Neuronal stem cell (in vitro differentiated cells): ENCODE data around the gene TMEM223.

Experiments
- DNase-seq: peaks from one replicate; pipeline ENCODE4 v3.0.0-alpha.2; 2013; ENCODE audit warnings: low spot score
- H2AFZ ChIP-seq: one replicate; pipeline ENCODE4 v1.6.1; 2013; ENCODE audit warnings: mild to moderate bottlenecking, low read length, inconsistent platforms
- H2AK5ac ChIP-seq: 2 replicates; pipeline ENCODE4 v1.6.1; 2013; ENCODE audit warnings: low read depth, mild to moderate bottlenecking, inconsistent platforms, low read length, moderate library complexity, mixed read lengths
- H2BK120ac ChIP-seq: 2 replicates; pipeline ENCODE4 v1.6.1; 2013; ENCODE audit warnings: low read depth, mild to moderate bottlenecking, inconsistent platforms, low read length, moderate library complexity, mixed read lengths
- H2BK12ac ChIP-seq: one replicate; pipeline ENCODE4 v1.6.1; 2013; ENCODE audit warnings: low read length, inconsistent platforms
- H2BK15ac ChIP-seq: 2 replicates; pipeline ENCODE4 v1.6.1; 2013; ENCODE audit warnings: mild to moderate bottlenecking, low read length, inconsistent platforms, mixed read lengths
- H2BK5ac ChIP-seq: one replicate; pipeline ENCODE4 v1.6.1; 2013; ENCODE audit warnings: inconsistent platforms, mild to moderate bottlenecking, low read length, moderate library complexity
- H3K14ac ChIP-seq: one replicate; pipeline ENCODE4 v1.6.1; 2013; ENCODE audit warnings: low read length, inconsistent platforms
- H3K18ac ChIP-seq: 2 replicates; pipeline ENCODE4 v1.6.1; 2013; ENCODE audit warnings: low read length, inconsistent platforms
- H3K23ac ChIP-seq: 2 replicates; pipeline ENCODE4 v1.6.1; 2013; ENCODE audit warnings: low read depth, mild to moderate bottlenecking, mixed read lengths, low read length, inconsistent platforms; ENCODE audit not compliant: poor library complexity
- H3K27ac ChIP-seq: replicated peaks from 3 replicates; pipeline ENCODE4 v1.5.1; 2013; ENCODE audit warnings: low read length, inconsistent platforms
- H3K27me3 ChIP-seq, 3 experiments: 2 replicates each; pipeline ENCODE4 v1.6.1; 2013; ENCODE audit warnings: low read length in 3 of 3, mild to moderate bottlenecking in 2 of 3, inconsistent platforms in 1 of 3, low read depth in 1 of 3, mixed read lengths in 1 of 3, moderate library complexity in 1 of 3; ENCODE audit not compliant: control insufficient read depth in 3 of 3, insufficient read depth in 3 of 3
- H3K36me3 ChIP-seq, 2 donors: replicated peaks in 1 of 2; 2 replicates each; pipeline ENCODE4 v1.6.1; 2013; ENCODE audit warnings: low read length in 2 of 2; ENCODE audit not compliant: control insufficient read depth in 2 of 2, insufficient read depth in 2 of 2
- H3K4ac ChIP-seq: 2 replicates; pipeline ENCODE4 v1.6.1; 2013; ENCODE audit warnings: inconsistent platforms, mild to moderate bottlenecking, low read length, moderate library complexity
- H3K4me1 ChIP-seq, 2 donors: 1 replicate in 1 of 2; 2 replicates in 1 of 2; pipeline ENCODE4 v1.6.1; 2013; ENCODE audit warnings: low read length in 2 of 2, low read depth in 1 of 2; ENCODE audit not compliant: control insufficient read depth in 2 of 2, insufficient read depth in 1 of 2
- H3K4me2 ChIP-seq: one replicate; pipeline ENCODE4 v1.6.1; 2013; ENCODE audit warnings: mild to moderate bottlenecking, low read length, inconsistent platforms; ENCODE audit not compliant: insufficient read depth, poor library complexity, severe bottlenecking
- H3K4me3 ChIP-seq, 2 donors: 2 replicates each; pipeline ENCODE4 v1.5.1; 2013; ENCODE audit warnings: low read length in 2 of 2, mild to moderate bottlenecking in 2 of 2, inconsistent platforms in 1 of 2, moderate library complexity in 1 of 2
- H3K79me1 ChIP-seq: one replicate; pipeline ENCODE4 v1.6.1; 2013; ENCODE audit warnings: low read depth, mild to moderate bottlenecking, inconsistent platforms, low read length, moderate library complexity
- H3K9ac ChIP-seq: one replicate; pipeline ENCODE4 v1.6.1; 2013; ENCODE audit warnings: mild to moderate bottlenecking, low read depth, low read length, inconsistent platforms; ENCODE audit not compliant: poor library complexity
- H3K9me3 ChIP-seq, 2 donors: replicated peaks in 1 of 2; 2 replicates each; pipeline versions ENCODE3 to v1.6.1; 2013; ENCODE audit warnings: low read length in 2 of 2, mild to moderate bottlenecking in 2 of 2, inconsistent platforms in 1 of 2, low read depth in 1 of 2, mixed read lengths in 1 of 2, moderate library complexity in 1 of 2; ENCODE audit not compliant: control insufficient read depth in 2 of 2, insufficient read depth in 1 of 2
- H4K8ac ChIP-seq: one replicate; pipeline ENCODE4 v1.6.1; 2013; ENCODE audit warnings: low read depth, mild to moderate bottlenecking, inconsistent platforms, low read length, moderate library complexity
- H4K91ac ChIP-seq: one replicate; pipeline ENCODE4 v1.6.1; 2013; ENCODE audit warnings: low read length, low read depth, mild to moderate bottlenecking, inconsistent platforms; ENCODE audit not compliant: poor library complexity
- WGBS, 2 donors: extraction: QIAGEN DNeasy Blood & Tissue Kit; methylation state at CpG; one replicate each; pipeline ENCODE4 v1.1.7; 2013; ENCODE audit warnings: missing lambda C conversion rate in 2 of 2, mixed read lengths in 1 of 2; ENCODE audit not compliant: insufficient read length in 2 of 2, insufficient replicate concordance in 1 of 2; ENCODE audit errors: extremely low coverage in 2 of 2; 5-methylcytosine and 5-hydroxymethylcytosine counted together

Gene TMEM223

DNA sequence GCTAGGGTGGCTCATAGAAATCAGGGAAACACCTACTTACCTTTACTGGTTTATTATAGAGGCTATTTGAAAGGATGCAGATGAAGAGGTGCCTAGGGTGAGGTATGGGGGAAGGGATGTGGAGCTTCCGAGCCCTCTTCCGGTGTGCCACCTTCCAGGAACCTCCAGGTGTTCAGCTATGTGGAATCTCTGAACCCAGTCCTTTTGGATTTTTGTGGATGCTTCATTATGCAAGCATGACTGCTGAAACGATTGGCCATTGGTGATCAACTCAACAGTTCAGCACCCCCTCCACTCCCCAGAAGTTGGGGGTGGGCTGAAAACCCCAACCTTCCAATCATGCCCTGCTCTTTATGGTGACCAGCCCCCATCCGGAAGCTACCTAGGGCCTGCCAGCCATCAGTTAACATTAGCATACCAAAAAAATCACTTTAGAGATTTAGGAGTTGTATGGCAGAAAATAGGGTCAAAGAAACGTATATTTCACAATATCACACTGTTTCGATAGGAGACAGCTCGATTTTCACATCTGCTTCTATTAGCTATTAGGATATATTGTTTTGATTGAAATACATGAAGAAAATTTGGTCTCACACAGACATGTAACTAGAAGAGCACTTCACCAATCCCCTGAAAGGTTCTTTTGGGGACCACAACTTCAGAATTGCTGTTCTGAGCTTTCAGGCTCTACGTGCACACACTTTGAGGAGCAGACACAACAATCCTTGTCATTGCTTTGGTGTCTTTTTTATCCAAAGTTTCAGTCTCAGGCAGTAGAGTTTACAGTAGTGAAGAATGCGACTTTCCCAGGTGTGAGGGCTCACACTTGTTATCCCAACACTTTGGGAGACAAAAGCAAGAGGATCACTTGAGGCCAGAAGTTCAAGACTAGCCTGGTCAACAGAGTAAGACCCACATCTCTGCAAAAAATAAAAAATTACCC lies 33.7 kb downstream of the TMEM223 start:
- Histone ChIP-seq H3K79me1 (peaks cover 1% of the 10 kb centered on the region), H3K18ac (no peak overlapping the region), H3K14ac (no peak overlapping the region), H3K4me3 (no peak overlapping the region), H2AFZ (peak overlapping the region; percentile 71), H2AK5ac (no peak overlapping the region), H4K8ac (no peak overlapping the region), H3K4ac (no peak overlapping the region), H3K27ac (no peak overlapping the region), H2BK120ac (no peak overlapping the region), H2BK12ac (peak overlapping the region; percentile 31), H3K4me1 (peaks cover 7 to 13% of the 10 kb centered on the region in 2 donors), H2BK15ac (no peak overlapping the region), H3K4me2 (no peak overlapping the region), H4K91ac (no peak overlapping the region), H3K9me3 (no peaks in the 10 kb centered on the region), H3K36me3 (peaks cover 3 to 11% of the 10 kb centered on the region in 2 donors), H3K9ac (no peak overlapping the region), H3K23ac (no peak overlapping the region), H2BK5ac (no peak overlapping the region), H3K27me3 (no peaks in the 10 kb centered on the region)
- DNase-seq: no peak
- WGBS, 2 donors: no CpG with 5 or more reads among the region's 9 CpGs

DNA sequence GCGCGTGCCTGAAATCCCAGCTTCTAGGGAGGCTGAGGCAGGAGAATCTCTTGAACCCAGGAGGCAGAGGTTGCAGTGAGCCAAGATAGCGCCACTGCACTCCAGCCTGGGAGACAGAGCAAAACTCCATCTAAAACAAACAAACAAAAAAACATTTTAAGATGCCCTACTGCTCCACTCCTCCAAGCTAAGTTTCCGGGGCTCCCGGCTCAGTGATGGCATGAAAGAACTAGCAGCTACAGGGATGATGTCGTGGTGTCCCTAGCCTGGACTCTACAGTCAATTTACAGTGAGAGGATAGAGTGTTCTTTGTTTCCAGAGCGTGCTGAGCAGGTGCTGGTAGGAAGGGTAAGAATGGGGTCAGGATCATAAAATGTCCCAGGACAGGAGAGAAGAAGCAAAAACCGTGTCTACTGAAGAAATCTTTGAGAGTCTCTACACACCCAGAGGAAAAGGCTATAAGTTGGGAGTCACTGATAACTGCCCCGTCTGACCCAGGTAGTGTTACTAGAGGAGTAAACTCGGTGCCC lies 36.7 kb downstream of the TMEM223 start:
- no peaks in the 10 kb centered on the region for H3K27me3 ChIP-seq
- no peak overlapping the region for H2BK12ac ChIP-seq
- no peak overlapping the region for H3K9ac ChIP-seq
- no peaks in the 10 kb centered on the region for H3K9me3 ChIP-seq
- no peak for DNase-seq
- H3K23ac ChIP-seq: no peak overlapping the region
- H3K4me1 ChIP-seq: peaks cover 4 to 5% of the 10 kb centered on the region in 2 donors
- H3K18ac ChIP-seq: no peak overlapping the region
- H3K4me3 ChIP-seq: no peak overlapping the region
- H2BK120ac ChIP-seq: no peak overlapping the region
- no peak overlapping the region for H2BK15ac ChIP-seq
- H2AK5ac ChIP-seq: peak overlapping the region; percentile 6
- H2AFZ ChIP-seq: no peak overlapping the region
- H2BK5ac ChIP-seq: no peak overlapping the region
- H4K8ac ChIP-seq: no peak overlapping the region
- H3K14ac ChIP-seq: no peak overlapping the region
- WGBS, 2 donors: no CpG with 5 or more reads among the region's 10 CpGs
- H3K4me2 ChIP-seq: no peak overlapping the region
- H4K91ac ChIP-seq: no peak overlapping the region
- peaks cover 11% of the 10 kb centered on the region for H3K79me1 ChIP-seq
- H3K27ac ChIP-seq: no peak overlapping the region
- no peak overlapping the region for H3K4ac ChIP-seq
- peaks cover 12 to 16% of the 10 kb centered on the region in 2 donors for H3K36me3 ChIP-seq

DNA sequence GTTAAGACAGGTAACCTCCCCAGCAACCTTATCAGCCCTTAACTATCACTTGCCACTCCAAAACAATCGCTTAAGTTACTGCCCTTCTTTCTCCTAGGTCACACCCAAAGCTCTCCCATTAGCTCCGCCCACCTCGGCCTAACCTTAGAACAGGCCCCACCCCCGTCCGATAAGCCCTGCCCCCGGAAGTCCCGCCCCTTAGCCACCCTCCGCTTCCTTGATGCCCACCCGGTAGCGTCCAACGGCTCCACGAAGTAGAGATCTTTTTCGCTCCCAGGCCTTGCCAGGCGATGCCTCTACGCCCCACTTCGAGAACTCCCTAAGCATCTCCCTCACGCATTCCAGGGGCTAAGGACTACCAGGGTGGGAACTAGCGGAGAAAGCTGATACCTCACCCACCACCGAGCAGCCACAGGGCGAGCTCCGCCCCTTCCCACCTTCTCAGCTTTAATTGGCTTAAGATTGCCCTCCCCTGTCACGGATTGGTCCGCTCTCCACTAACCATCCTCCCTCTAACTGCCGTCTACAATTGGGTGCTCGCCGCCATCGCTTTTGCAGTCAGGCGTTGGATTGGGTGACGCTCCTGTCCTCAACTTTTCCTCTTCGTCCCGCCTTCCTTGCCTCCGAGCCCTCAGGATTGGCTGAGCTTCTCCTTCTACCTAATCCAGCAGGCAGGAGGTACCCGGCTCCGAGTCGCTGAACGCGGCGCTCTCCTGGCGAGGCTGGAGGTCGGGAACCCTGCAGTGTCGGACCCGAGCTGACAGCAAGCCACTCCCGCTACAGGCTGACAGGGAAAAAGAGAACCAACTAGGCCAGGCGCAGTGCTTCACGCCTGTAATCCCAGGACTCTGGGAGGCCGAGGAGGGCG lies 37.8 kb downstream of the TMEM223 start, which contains the start of gene ZBTB3:
Gene ZBTB3 (minus strand): TSS at position 425 of the 868 bp plus-strand sequence. CDS start 496 bp downstream, outside the sequence.
- no peaks in the 10 kb centered on the region for H3K27me3 ChIP-seq
- H3K18ac ChIP-seq: peak within 1 kb of the TSS; percentile 97
- DNase-seq: peak; percentile 98
- H3K36me3 ChIP-seq: peaks cover 12 to 20% of the 10 kb centered on the region in 2 donors
- peaks cover 11% of the 10 kb centered on the region for H3K79me1 ChIP-seq
- H3K4me2 ChIP-seq: peak within 1 kb of the TSS; percentile 52
- peak within 1 kb of the TSS; percentile 53 for H2AK5ac ChIP-seq
- peak within 1 kb of the TSS; percentile 31 for H2BK5ac ChIP-seq
- no CpG with 5 or more reads among the region's 47 CpGs for WGBS, 2 donors
- H3K4ac ChIP-seq: no peak within 1 kb of the TSS
- no peak within 1 kb of the TSS for H2BK120ac ChIP-seq
- H2BK15ac ChIP-seq: no peak within 1 kb of the TSS
- H3K4me1 ChIP-seq: peaks cover 4 to 5% of the 10 kb centered on the region in 2 donors
- H3K9me3 ChIP-seq: no peaks in the 10 kb centered on the region
- H2BK12ac ChIP-seq: no peak within 1 kb of the TSS
- peak within 1 kb of the TSS; percentile 44 for H3K23ac ChIP-seq
- H3K9ac ChIP-seq: peak within 1 kb of the TSS; percentile 91
- H4K91ac ChIP-seq: no peak within 1 kb of the TSS
- H3K4me3 ChIP-seq: peak within 1 kb of the TSS; percentile 76 to 96
- no peak within 1 kb of the TSS for H4K8ac ChIP-seq
- peak within 1 kb of the TSS; percentile 83 for H3K27ac ChIP-seq
- H2AFZ ChIP-seq: peak within 1 kb of the TSS; percentile 92
- H3K14ac ChIP-seq: no peak within 1 kb of the TSS
